HepG2 (cell line): ENCODE measurements around the gene NDUFAF3. TPM values are rescaled to one million over a fixed set of nuclear protein-coding genes. Genes with fewer than 3 reads are reported as not detected.
A peak's percentile ranks its signal among the peaks of the same experiment; 100 is the strongest.

Source experiments
- GABPA ChIP-seq, 2 experiments: IDR thresholded peaks; 2 replicates each; pipeline ENCODE4 v1.6.1; 2011 to 2016; ENCODE audit warnings: low read depth in 2 of 2, low read length in 1 of 2, missing biosample characterization in 1 of 2, missing genetic modification characterization in 1 of 2
- HNF4G ChIP-seq, 2 experiments: sonication (generic) in 1 of 2; formaldehyde crosslinking in 1 of 2; IDR thresholded peaks; 2 replicates each; pipeline versions ENCODE4 v1.4.0 to v1.6.1; 2011 to 2020; ENCODE audit warnings: borderline replicate concordance in 2 of 2, low read depth in 2 of 2, mild to moderate bottlenecking in 2 of 2, low read length in 1 of 2, missing genetic modification reagents in 1 of 2, moderate library complexity in 1 of 2
- KLF11 ChIP-seq: IDR thresholded peaks from 2 replicates; pipeline ENCODE4 v1.6.1; 2016; ENCODE audit warnings: missing compliant biosample characterization
- MAF1 ChIP-seq: sonication (generic); formaldehyde crosslinking; IDR thresholded peaks from 2 replicates; pipeline ENCODE4 v1.5.0; 2020; ENCODE audit warnings: missing genetic modification reagents, borderline replicate concordance
- POGK ChIP-seq: sonication (generic); formaldehyde crosslinking; conservative IDR thresholded peaks from 2 replicates; pipeline ENCODE4 v1.8.0; 2022; ENCODE audit warnings: mild to moderate bottlenecking, moderate library complexity, missing genetic modification reagents
- PRDM10 ChIP-seq: sonication (generic); formaldehyde crosslinking; IDR thresholded peaks from 2 replicates; pipeline ENCODE4 v1.4.0; 2020; ENCODE audit warnings: low read depth, missing genetic modification reagents
- SIN3B ChIP-seq: fragments of 150-350 bp; IDR thresholded peaks from 2 replicates; pipeline ENCODE4 v1.6.1; 2014; ENCODE audit warnings: low read length
- ZNF552 ChIP-seq: sonication (generic); formaldehyde crosslinking; IDR thresholded peaks from 2 replicates; pipeline ENCODE4 v1.9.0; 2022; ENCODE audit warnings: missing genetic modification reagents, mild to moderate bottlenecking, borderline replicate concordance
- ZNF709 ChIP-seq: sonication (generic); formaldehyde crosslinking; IDR thresholded peaks from 2 replicates; pipeline ENCODE4 v1.5.0; 2020; ENCODE audit warnings: mild to moderate bottlenecking, missing genetic modification reagents
- ZNF761 ChIP-seq: sonication (generic); formaldehyde crosslinking; conservative IDR thresholded peaks from 2 replicates; pipeline ENCODE4 v1.4.0; 2020; ENCODE audit warnings: mild to moderate bottlenecking, missing genetic modification reagents
- polyA plus RNA-seq, 8 experiments: library from polyadenylated mRNA; depleted of rRNA in 3 of 8; stranded (reverse) in 7 of 8; unstranded in 1 of 8; fragments of >200 nt; fragmentation: Illumina TruSeq in 4 of 8; extraction: Trizol in 4 of 8; gene quantifications; 2 replicates each; pipeline versions ENCODE4 v1.2.1 to v1.2.3, GENCODE V29; 2011 to 2016; ENCODE audit warnings: low read depth in 4 of 8, missing spikeins in 1 of 8, mixed read lengths in 1 of 8; ENCODE audit not compliant: insufficient read depth in 1 of 8
- total RNA-seq, 5 experiments: library from RNA; depleted of rRNA; stranded (reverse); fragments of >200 nt; fragmentation: Illumina TruSeq; extraction: Trizol; gene quantifications; 2 replicates each; pipeline ENCODE4 v1.2.3, GENCODE V29; 2016; ENCODE audit warnings: low read depth in 1 of 5
- TF ChIP-seq, protein P1 (sequence below): IDR thresholded peaks from 2 replicates; pipeline ENCODE4 v1.6.1; 2018; ENCODE audit warnings: missing genetic modification reagents, mild to moderate bottlenecking, missing compliant biosample characterization
- TF ChIP-seq, protein P2 (sequence below): sonication (generic); formaldehyde crosslinking; IDR thresholded peaks from 2 replicates; pipeline ENCODE4 v1.5.0; 2020; ENCODE audit warnings: missing genetic modification reagents
- TF ChIP-seq, protein P3 (sequence below): sonication (generic); formaldehyde crosslinking; IDR thresholded peaks from 2 replicates; pipeline ENCODE4 v1.9.0; 2021; ENCODE audit warnings: missing genetic modification reagents, borderline replicate concordance

Gene NDUFAF3
- total and polyA plus RNA-seq, 2 of the 13 experiments (the other 11 are each of a cell fraction or from before 2014, with no cell fraction given), result 39.0 to 50.0 TPM

DNA sequence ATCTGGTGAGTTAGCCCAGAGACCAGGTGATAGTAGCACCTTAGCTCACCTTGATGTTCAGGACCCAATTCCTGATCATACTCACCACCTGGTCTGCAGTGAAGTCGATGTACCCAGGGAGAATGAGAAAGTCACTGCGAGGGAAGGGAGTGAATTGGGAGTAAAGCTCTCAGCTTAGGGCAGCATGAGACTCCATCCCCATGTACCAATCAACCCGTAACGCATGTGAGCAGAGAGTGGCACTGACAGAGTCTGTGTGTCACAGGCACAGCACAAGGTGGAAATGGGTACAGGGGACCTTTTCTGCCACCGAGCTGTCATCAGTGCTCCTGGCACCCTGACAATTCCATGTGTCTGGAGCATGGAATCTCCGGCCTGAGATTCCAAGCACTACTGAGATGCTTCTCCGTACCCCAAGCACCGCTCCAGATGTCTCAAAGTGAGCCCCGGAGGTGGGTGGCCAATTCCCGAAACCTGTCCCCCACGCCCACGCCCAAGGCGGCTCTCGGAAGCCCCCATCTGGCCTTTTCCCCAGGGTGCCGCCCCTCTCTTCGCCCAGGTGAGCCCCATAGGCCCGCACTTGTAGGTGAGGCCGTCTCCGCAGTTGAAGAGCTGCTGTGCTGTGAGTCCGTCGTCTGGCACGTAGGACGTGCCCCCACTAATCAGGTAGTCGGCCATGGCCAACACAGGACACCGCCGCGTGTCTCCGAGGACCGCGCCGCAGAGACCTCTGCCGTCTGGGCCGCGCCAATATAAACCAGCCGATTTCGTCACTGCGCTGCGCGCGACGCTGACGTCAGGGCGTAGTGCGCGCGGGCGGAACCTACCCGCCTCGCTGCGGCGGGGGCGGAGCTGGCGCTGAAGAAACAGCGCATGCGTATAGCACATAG is 7.0 kb downstream of the NDUFAF3 start, which contains the start of gene IMPDH2 (continued):
- TF ChIP-seq POGK (CRISPR knock-in tag), result peak; percentile 98
- 0 out of 2 replicates have a peak, but pooled peaks have one; percentile 28 for TF ChIP-seq SIN3B
- TF ChIP-seq, protein P1, sequence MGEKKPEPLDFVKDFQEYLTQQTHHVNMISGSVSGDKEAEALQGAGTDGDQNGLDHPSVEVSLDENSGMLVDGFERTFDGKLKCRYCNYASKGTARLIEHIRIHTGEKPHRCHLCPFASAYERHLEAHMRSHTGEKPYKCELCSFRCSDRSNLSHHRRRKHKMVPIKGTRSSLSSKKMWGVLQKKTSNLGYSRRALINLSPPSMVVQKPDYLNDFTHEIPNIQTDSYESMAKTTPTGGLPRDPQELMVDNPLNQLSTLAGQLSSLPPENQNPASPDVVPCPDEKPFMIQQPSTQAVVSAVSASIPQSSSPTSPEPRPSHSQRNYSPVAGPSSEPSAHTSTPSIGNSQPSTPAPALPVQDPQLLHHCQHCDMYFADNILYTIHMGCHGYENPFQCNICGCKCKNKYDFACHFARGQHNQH, result peak; percentile 95
- TF ChIP-seq, protein P2, sequence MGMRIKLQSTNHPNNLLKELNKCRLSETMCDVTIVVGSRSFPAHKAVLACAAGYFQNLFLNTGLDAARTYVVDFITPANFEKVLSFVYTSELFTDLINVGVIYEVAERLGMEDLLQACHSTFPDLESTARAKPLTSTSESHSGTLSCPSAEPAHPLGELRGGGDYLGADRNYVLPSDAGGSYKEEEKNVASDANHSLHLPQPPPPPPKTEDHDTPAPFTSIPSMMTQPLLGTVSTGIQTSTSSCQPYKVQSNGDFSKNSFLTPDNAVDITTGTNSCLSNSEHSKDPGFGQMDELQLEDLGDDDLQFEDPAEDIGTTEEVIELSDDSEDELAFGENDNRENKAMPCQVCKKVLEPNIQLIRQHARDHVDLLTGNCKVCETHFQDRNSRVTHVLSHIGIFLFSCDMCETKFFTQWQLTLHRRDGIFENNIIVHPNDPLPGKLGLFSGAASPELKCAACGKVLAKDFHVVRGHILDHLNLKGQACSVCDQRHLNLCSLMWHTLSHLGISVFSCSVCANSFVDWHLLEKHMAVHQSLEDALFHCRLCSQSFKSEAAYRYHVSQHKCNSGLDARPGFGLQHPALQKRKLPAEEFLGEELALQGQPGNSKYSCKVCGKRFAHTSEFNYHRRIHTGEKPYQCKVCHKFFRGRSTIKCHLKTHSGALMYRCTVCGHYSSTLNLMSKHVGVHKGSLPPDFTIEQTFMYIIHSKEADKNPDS (CRISPR knock-in tag), result 0 out of 2 replicates have a peak, but pooled peaks have one; percentile 48
- TF ChIP-seq KLF11, result peak; percentile 87
- peak; percentile 74; the same call in 1 of the 2 replicates for TF ChIP-seq MAF1 (CRISPR knock-in tag)
- no peak for TF ChIP-seq GABPA (IDR thresholded peaks at IDR 0.05; ENCODE audit: low read depth, low read length)
- TF ChIP-seq GABPA (CRISPR knock-in tag; IDR thresholded peaks at IDR 0.05; ENCODE audit: low read depth), result peak; percentile 44; the same call in 1 of the 2 replicates
- TF ChIP-seq HNF4G (IDR thresholded peaks at IDR 0.05; ENCODE audit: borderline replicate concordance, low read depth, low read length), result peak; percentile 34; the same call in 1 of the 2 replicates
- TF ChIP-seq HNF4G (CRISPR knock-in tag; IDR thresholded peaks at IDR 0.05; ENCODE audit: borderline replicate concordance, low read depth), result no peak
- TF ChIP-seq ZNF761 (CRISPR knock-in tag), result peak; percentile 93; the same call in 1 of the 2 replicates
- TF ChIP-seq ZNF709 (CRISPR knock-in tag), result peak; percentile 95; the same call in 1 of the 2 replicates
- TF ChIP-seq, protein P3, sequence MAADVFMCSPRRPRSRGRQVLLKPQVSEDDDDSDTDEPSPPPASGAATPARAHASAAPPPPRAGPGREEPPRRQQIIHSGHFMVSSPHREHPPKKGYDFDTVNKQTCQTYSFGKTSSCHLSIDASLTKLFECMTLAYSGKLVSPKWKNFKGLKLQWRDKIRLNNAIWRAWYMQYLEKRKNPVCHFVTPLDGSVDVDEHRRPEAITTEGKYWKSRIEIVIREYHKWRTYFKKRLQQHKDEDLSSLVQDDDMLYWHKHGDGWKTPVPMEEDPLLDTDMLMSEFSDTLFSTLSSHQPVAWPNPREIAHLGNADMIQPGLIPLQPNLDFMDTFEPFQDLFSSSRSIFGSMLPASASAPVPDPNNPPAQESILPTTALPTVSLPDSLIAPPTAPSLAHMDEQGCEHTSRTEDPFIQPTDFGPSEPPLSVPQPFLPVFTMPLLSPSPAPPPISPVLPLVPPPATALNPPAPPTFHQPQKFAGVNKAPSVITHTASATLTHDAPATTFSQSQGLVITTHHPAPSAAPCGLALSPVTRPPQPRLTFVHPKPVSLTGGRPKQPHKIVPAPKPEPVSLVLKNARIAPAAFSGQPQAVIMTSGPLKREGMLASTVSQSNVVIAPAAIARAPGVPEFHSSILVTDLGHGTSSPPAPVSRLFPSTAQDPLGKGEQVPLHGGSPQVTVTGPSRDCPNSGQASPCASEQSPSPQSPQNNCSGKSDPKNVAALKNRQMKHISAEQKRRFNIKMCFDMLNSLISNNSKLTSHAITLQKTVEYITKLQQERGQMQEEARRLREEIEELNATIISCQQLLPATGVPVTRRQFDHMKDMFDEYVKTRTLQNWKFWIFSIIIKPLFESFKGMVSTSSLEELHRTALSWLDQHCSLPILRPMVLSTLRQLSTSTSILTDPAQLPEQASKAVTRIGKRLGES (CRISPR knock-in tag), result no peak
- 0 out of 2 replicates have a peak, but pooled peaks have one; percentile 11 for TF ChIP-seq ZNF552
- TF ChIP-seq PRDM10 (CRISPR knock-in tag), result peak; percentile 58; the same call in 1 of the 2 replicates
